ENCODE results near the gene SCAMP1. TPM values are rescaled to one million over a fixed set of nuclear protein-coding genes. Genes with fewer than 3 reads are reported as not detected.

SCAMP1 gene
- total and polyA plus RNA-seq, 2 of the 8 experiments (the other 6 are each of a cell fraction or from before 2014, with no cell fraction given): 18.6 to 55.9 TPM

GRCh38 chr5:78364005-78364404, 3.6 kb downstream of the SCAMP1 start:
- Histone ChIP-seq H4K20me1 (replicated peaks in 1 of 2; ENCODE audit: control insufficient read depth in 1 of 2, insufficient read depth in 2 of 2, low read length in 2 of 2) (peaks cover 0 to 2% of the 10 kb centered on the region in 2 experiments), H3K14ac (ENCODE audit: insufficient read length) (no peak overlapping the region), H4K91ac (replicated peaks; ENCODE audit: insufficient read length, low read length) (no peak overlapping the region), H3K27ac (ENCODE audit: low read depth, low read length) (no peak overlapping the region), H3K9me3 (ENCODE audit: insufficient read depth in 2 of 2, low read depth in 1 of 2, low read length in 1 of 2) (no peaks in the 10 kb centered on the region), H2AK5ac (ENCODE audit: low read depth, low read length) (no peak overlapping the region), H2BK12ac (ENCODE audit: low read depth, low read length) (no peak overlapping the region), H2BK20ac (ENCODE audit: low read length) (no peak overlapping the region), H3K18ac (ENCODE audit: extremely low read depth, low read length) (no peak overlapping the region), H4K5ac (ENCODE audit: insufficient read length, low read depth, low read length) (no peak overlapping the region), H2BK15ac (ENCODE audit: low read length) (no peak overlapping the region), H3K23ac (ENCODE audit: insufficient read length) (no peak overlapping the region), H3K4ac (replicated peaks; ENCODE audit: insufficient read length, low read depth, low read length) (no peak overlapping the region), H3K79me1 (ENCODE audit: low read depth, low read length) (no peaks in the 10 kb centered on the region), H3K4me3 (ENCODE audit: extremely low read depth in 1 of 4, insufficient read depth in 2 of 4, low read depth in 3 of 4, low read length in 4 of 4) (no peak overlapping the region), H3K23me2 (ENCODE audit: low read depth, low read length) (no peaks in the 10 kb centered on the region), H3K56ac (replicated peaks; ENCODE audit: insufficient read length, low read depth, low read length) (no peak overlapping the region), H2BK120ac (replicated peaks; ENCODE audit: low read depth, low read length) (no peak overlapping the region), H4K8ac (ENCODE audit: extremely low read depth, insufficient read depth, low read length) (no peak overlapping the region), H3K27me3 (replicated peaks in 1 of 4; ENCODE audit: control insufficient read depth in 3 of 4, extremely low read depth in 1 of 4, insufficient read depth in 3 of 4, low read length in 3 of 4) (no peaks in the 10 kb centered on the region), H3K4me1 (replicated peaks in 1 of 4; ENCODE audit: control insufficient read depth in 3 of 4, insufficient read depth in 4 of 4, low read length in 3 of 4) (peaks cover 0 to 3% (median under 1%) of the 10 kb centered on the region in 4 experiments; a peak in 3 of 7 replicates), H3K36me3 (ENCODE audit: control insufficient read depth in 2 of 4, insufficient read depth in 4 of 4, low read length in 3 of 4) (no peaks in the 10 kb centered on the region), H2BK5ac (ENCODE audit: low read depth, low read length) (no peak overlapping the region), H3K9ac (replicated peaks in 1 of 4; ENCODE audit: extremely low read depth in 1 of 4, low read depth in 3 of 4, low read length in 3 of 4) (no peak overlapping the region), H3K4me2 (ENCODE audit: insufficient read depth in 1 of 2, low read depth in 2 of 2, low read length in 2 of 2) (no peak overlapping the region), H2AFZ (ENCODE audit: low read length) (no peak overlapping the region), H3K79me2 (ENCODE audit: control insufficient read depth in 1 of 2, insufficient read depth in 2 of 2, low read length in 2 of 2) (peaks cover 0 to 68% of the 10 kb centered on the region in 2 experiments; a peak in 2 of 4 replicates)
- 96% methylated on average over 1 of the region's 1 CpG; no CpG with 5 or more reads in 1 of the 2 experiments for WGBS, 2 experiments (ENCODE audit: extremely low coverage in 1 of 2, insufficient coverage in 1 of 2, insufficient read length in 1 of 2, insufficient replicate concordance in 2 of 2, low coverage in 1 of 2, low lambda C conversion rate in 2 of 2, missing lambda C conversion rate in 1 of 2)
- CTCF ChIA-PET (ENCODE audit: partially characterized antibody): no interaction called here
- POLR2A ChIA-PET (ENCODE audit: partially characterized antibody): no interaction called here
- TF ChIP-seq SP2 (IDR thresholded peaks at IDR 0.05; ENCODE audit: low read length): no peak
- no peak for TF ChIP-seq POLR2A (IDR thresholded peaks at IDR 0.05; ENCODE audit: control extremely low read depth in 1 of 2, low read depth in 2 of 2, low read length in 2 of 2)
- TF ChIP-seq KDM5A (IDR thresholded peaks at IDR 0.05; ENCODE audit: low read length): no peak
- no peak for TF ChIP-seq TEAD4 (IDR thresholded peaks at IDR 0.05; ENCODE audit: low read depth, low read length)
- FAIRE-seq (no peak), DNase-seq (ENCODE audit: low read depth in 1 of 2, low spot score in 2 of 2) (no peak)
